ENCODE data around the gene M1AP.

The M1AP gene

DNA sequence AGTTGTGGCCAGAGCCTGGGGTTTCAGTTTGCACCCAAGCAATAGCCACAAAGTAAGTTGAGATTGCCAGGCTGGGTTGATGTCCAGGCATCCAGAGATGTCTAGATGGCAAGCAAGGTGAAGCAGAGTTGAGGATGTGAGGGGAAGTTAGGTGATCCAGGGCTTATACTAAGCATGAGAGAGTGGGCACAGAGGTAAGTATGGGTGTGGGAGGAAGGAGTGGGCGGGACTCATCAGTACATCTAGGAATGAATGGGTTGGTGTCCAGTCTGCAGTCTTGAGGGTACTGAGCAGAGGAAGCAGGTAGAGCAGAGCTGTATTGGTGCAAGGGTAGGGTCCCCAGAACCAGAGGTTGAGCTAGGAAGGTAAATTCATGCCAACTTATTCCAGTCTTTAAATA is 7.4 kb upstream of the M1AP start:
- TF ChIP-seq, protein P1, sequence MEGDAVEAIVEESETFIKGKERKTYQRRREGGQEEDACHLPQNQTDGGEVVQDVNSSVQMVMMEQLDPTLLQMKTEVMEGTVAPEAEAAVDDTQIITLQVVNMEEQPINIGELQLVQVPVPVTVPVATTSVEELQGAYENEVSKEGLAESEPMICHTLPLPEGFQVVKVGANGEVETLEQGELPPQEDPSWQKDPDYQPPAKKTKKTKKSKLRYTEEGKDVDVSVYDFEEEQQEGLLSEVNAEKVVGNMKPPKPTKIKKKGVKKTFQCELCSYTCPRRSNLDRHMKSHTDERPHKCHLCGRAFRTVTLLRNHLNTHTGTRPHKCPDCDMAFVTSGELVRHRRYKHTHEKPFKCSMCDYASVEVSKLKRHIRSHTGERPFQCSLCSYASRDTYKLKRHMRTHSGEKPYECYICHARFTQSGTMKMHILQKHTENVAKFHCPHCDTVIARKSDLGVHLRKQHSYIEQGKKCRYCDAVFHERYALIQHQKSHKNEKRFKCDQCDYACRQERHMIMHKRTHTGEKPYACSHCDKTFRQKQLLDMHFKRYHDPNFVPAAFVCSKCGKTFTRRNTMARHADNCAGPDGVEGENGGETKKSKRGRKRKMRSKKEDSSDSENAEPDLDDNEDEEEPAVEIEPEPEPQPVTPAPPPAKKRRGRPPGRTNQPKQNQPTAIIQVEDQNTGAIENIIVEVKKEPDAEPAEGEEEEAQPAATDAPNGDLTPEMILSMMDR (conservative IDR thresholded peaks at IDR 0.05; ENCODE audit: low read length): no peak
- DNase-seq (ENCODE audit: low read depth): no peak
- H3K4me3 ChIP-seq (ENCODE audit: low read length): no peak overlapping the region

DNA sequence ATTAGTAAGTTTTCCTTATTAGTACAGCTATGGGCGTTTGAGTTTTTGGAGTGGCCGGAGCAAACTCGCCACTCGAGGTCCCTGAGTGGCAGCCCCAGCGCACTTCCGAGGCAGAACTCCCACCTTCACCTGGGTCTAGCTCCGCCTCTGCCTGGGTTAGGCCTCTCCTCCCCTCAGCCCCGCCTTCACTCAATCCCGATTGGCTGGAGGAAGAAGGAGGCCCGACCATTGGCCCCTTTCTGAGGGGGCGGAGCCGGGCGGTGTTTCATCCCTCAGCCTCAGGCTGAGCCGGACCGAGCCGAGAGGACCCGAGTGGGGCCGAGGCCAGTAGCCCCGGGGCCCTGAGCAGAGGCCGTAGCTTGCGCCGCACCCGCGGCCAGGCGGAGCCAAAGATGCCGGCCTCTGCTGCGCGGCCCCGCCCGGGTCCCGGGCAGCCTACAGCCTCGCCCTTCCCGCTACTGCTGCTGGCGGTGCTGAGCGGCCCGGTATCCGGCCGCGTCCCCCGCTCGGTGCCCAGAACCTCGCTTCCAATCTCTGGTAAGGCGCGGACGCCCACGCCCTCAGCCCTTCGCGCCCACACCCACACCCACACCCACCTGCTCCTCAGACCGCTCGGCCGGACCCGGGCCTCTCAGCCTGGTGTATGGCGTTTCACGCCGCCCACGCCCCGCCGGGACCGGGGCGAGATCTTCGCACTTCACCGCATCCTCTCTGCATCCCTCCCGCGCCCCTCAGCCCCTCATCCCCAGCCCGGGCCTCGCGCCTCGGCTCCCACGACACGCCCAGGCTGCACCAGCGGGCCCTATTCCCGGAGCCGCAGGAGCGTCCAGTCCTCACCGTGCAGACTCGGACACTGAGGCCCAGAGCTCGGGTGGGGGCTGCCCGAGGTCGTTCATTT is 6.1 kb upstream of the M1AP start, which contains the start of gene SEMA4F:
Gene SEMA4F (plus strand): TSS at position 263 of the 898 bp plus-strand sequence. CDS start 130 bp downstream, at position 393.
- peak; percentile 88 for DNase-seq (ENCODE audit: low read depth)
- H3K4me3 ChIP-seq (ENCODE audit: low read length): peak within 1 kb of the TSS; percentile 69
- TF ChIP-seq, protein P1 (conservative IDR thresholded peaks at IDR 0.05; ENCODE audit: low read length): no peak

DNA sequence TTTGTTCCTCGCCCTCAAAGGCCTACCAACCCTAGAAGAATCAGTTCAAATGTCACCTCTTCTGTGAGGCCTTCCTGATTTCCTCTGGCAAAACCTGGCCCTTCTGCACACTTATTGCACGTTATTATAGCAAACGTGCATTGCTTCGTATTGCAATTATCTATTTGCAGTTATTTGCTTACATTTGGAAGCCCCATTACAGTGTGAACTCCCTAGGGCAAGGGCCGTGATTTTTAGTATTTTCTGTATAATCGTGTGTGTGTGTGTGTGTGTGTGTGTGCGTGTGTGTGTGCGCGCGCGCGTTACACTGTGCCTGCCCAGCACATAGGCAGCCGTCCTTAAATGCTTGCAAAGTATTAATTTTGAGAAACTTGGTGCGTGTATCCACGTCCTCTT is 5.5 kb upstream of the M1AP start:
- DNase-seq (ENCODE audit: low read depth): peak; percentile 1
- TF ChIP-seq, protein P1 (conservative IDR thresholded peaks at IDR 0.05; ENCODE audit: low read length): no peak
- peak overlapping the region; percentile 69 for H3K4me3 ChIP-seq (ENCODE audit: low read length)

DNA sequence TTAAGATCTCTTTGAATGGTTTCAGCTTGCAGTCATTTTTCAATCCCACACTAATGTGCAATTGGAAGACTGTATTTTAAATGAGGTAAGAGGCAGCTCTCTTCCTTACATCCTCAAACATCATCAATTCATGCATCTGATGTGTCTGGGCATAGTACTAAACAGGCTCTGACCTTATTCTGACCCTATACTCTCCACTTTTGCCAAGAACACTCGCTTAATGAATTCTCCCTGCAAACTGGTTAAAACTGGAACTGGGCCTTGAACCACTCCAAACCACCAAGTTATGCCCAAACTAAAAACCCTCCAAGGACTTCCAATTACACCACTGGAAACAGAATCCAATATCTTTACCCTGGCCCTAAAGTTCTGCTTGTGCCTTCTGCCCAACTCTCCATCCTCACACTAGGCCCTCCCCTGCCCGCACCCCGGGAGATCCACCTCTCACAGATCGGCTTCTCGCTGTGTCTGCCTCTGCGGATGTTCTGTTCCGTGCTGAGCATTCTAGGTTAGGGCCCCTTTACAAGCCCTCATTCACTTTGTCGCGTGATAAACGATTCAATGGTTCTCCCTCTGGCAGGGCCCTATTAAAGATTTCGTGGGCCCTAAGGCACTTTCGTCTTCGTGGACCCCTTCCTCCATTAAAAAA is 1.2 kb downstream of the M1AP start:
- no peak for DNase-seq (ENCODE audit: low read depth)
- H3K4me3 ChIP-seq (ENCODE audit: low read length): no peak overlapping the region
- TF ChIP-seq, protein P1 (conservative IDR thresholded peaks at IDR 0.05; ENCODE audit: low read length): no peak

DNA sequence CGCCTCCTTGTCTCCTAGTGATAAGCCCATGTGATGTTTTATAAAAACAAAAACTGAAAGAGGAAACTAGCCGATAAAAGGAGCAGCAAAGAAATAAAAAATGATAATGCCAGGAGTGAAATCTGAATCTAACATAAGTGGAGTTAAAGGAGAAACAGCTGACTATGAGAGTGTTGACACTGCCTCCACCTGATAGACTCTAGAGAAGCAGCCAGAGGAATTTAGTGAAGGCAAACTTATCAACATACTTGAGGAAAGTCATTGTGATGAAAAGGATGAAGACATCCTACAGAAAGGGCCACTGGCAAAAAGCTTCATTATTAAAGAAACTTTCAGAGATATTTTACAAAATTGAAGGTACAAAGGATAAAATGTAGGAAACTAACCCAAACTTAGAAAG is 1.9 kb downstream of the M1AP start:
- no peak for DNase-seq (ENCODE audit: low read depth)
- TF ChIP-seq, protein P1 (conservative IDR thresholded peaks at IDR 0.05; ENCODE audit: low read length): no peak
- no peak overlapping the region for H3K4me3 ChIP-seq (ENCODE audit: low read length)

DNA sequence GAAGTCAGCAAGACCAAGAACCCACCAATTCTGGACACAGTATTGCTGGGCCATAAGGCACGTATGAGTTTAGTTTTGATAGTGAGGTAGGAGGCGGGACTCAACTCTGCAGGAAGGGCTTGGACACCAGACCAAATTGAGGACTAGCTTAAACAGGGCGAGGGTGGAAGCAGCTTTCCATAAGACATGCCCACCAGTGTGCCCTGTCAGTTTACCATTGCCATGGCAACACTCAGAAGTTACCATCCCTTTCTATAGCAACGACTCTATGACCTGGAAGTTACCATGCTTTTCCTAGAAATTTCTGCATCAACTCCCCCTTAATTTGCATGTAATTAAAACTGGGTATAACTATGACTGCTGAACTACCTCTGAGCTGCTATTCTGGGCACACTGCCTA is 2.8 kb downstream of the M1AP start:
- no peak overlapping the region for H3K4me3 ChIP-seq (ENCODE audit: low read length)
- TF ChIP-seq, protein P1 (conservative IDR thresholded peaks at IDR 0.05; ENCODE audit: low read length): no peak
- DNase-seq (ENCODE audit: low read depth): no peak

Data from AG10803 (cell line).